Caco-2 (cell line): Measurements from ENCODE around the gene CFAP61. TPM values are rescaled to one million over a fixed set of nuclear protein-coding genes. Genes with fewer than 3 reads are reported as not detected.

Experiments used
- BruUV-seq: library from RNA; stranded (reverse); fragments of 400-500 nt; replicated peaks from 2 replicates; lab custom pipeline; 2021; lab: Mats Ljungman, UMichigan
- CTCF ChIA-PET: fragments of 300-600 bp; sonication (Branson Sonifier 250); formaldehyde crosslinking; loops from one replicate; lab custom pipeline; 2022; ENCODE audit warnings: antibody characterized with exemption; lab: Charles Lee
- POLR2A ChIA-PET: fragments of 300-600 bp; sonication (Branson Sonifier 250); formaldehyde crosslinking; loops from one replicate; lab custom pipeline; 2022; ENCODE audit warnings: antibody characterized with exemption; lab: Charles Lee
- DNase-seq, 2 experiments: peaks; one replicate each; pipeline versions ENCODE4 v3.0.0 to v3.0.0-alpha.2; 2020 to 2022
- H3K27me3 ChIP-seq: replicated peaks from 2 replicates; pipeline ENCODE4 v1.6.0; 2011; ENCODE audit warnings: low read length; ENCODE audit not compliant: control insufficient read depth, insufficient read depth
- H3K36me3 ChIP-seq: 2 replicates; pipeline ENCODE4 v1.5.1; 2011; ENCODE audit warnings: low read length; ENCODE audit not compliant: control insufficient read depth, insufficient read depth
- H3K4me1 ChIP-seq: fragments of 250-450 bp; sonication (Bioruptor Pico); 2 replicates; pipeline ENCODE4 v1.5.1; 2020; ENCODE audit warnings: mild to moderate bottlenecking
- H3K4me3 ChIP-seq: 2 replicates; pipeline ENCODE4 v1.5.1; 2011; ENCODE audit warnings: low read depth, mild to moderate bottlenecking, control low read depth, low read length
- H3K9me3 ChIP-seq: fragments of 250-450 bp; sonication (Bioruptor Pico); 2 replicates; pipeline ENCODE4 v1.5.1; 2020; ENCODE audit warnings: mild to moderate bottlenecking, moderate library complexity
- H3K27ac Mint-ChIP-seq: one replicate; pipeline ENCODE4 v1.8.0; 2022; ENCODE audit warnings: mixed read lengths; ENCODE audit not compliant: unreplicated experiment
- H3K27me3 Mint-ChIP-seq: one replicate; pipeline ENCODE4 v1.8.0; 2022; ENCODE audit warnings: mixed read lengths; ENCODE audit not compliant: insufficient read depth, unreplicated experiment
- H3K36me3 Mint-ChIP-seq: one replicate; pipeline ENCODE4 v1.8.0; 2022; ENCODE audit warnings: mild to moderate bottlenecking, mixed read lengths; ENCODE audit not compliant: insufficient read depth, unreplicated experiment
- H3K4me1 Mint-ChIP-seq: one replicate; pipeline ENCODE4 v1.8.0; 2022; ENCODE audit warnings: low read depth, mixed read lengths; ENCODE audit not compliant: unreplicated experiment
- H3K4me3 Mint-ChIP-seq: one replicate; pipeline ENCODE4 v1.8.0; 2022; ENCODE audit warnings: mild to moderate bottlenecking, moderate library complexity, mixed read lengths; ENCODE audit not compliant: unreplicated experiment
- H3K9me3 Mint-ChIP-seq: one replicate; pipeline ENCODE4 v1.8.0; 2022; ENCODE audit warnings: mixed read lengths; ENCODE audit not compliant: unreplicated experiment
- intact Hi-C: fragments of 100-400 bp; cut with micrococcal nuclease; formaldehyde crosslinking; loops from one replicate; pipeline ENCODE4 v1.10.0; 2022; ENCODE audit not compliant: unreplicated experiment
- total RNA-seq: library from RNA; stranded (reverse); gene quantifications from 2 replicates; pipeline ENCODE4 v1.2.3, GENCODE V29; 2022
- TF ChIP-seq, protein P1 (sequence below), 2 experiments: fragments of 200-600 bp in 1 of 2; IDR thresholded peaks; 1 replicate in 1 of 2; 2 replicates in 1 of 2; pipeline versions ENCODE4 v1.5.1 to v1.8.0; 2011 to 2022; ENCODE audit warnings: antibody characterized with exemption in 1 of 2, control low read depth in 1 of 2, inconsistent platforms in 1 of 2, low read depth in 1 of 2, low read length in 1 of 2, mild to moderate bottlenecking in 1 of 2, moderate library complexity in 1 of 2; ENCODE audit not compliant: insufficient read depth in 1 of 2, severe bottlenecking in 1 of 2, unreplicated experiment in 1 of 2

Gene CFAP61
- total RNA-seq, 1 experiment from 2014 or later, result not detected

DNA sequence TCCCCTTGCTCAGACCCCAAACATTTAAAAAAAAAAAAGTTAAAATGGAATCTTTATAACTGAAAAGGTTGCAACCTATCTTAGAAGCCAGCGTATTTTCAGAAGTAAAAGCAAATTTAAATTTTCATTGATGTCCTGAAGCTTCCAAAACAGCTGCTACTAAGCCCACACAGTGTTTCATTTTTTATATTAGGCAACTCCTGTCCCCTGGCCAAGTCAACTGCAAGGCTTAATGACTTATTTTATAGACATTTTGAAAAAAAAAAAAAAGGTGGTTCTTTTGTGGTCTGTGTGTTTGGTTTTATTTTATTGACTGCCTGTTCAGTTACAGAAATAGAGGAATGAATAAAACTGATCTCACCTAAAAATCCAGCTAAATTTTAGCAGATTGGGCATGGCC, 13.0 kb downstream of the CFAP61 start:
- H3K4me1 Mint-ChIP-seq, result no peaks in the 10 kb centered on the region
- H3K36me3 Mint-ChIP-seq, result no peaks in the 10 kb centered on the region
- Histone ChIP-seq H3K4me3 (no peak overlapping the region), H3K9me3 (no peaks in the 10 kb centered on the region; the same call in 1 of the 2 replicates), H3K27me3 (no peaks in the 10 kb centered on the region), H3K4me1 (no peaks in the 10 kb centered on the region), H3K36me3 (no peaks in the 10 kb centered on the region)
- H3K27ac Mint-ChIP-seq, result no peak overlapping the region
- no peak for DNase-seq
- H3K9me3 Mint-ChIP-seq, result no peaks in the 10 kb centered on the region
- ChIA-PET CTCF (no interaction called here), POLR2A (no interaction called here)
- TF ChIP-seq, protein P1, sequence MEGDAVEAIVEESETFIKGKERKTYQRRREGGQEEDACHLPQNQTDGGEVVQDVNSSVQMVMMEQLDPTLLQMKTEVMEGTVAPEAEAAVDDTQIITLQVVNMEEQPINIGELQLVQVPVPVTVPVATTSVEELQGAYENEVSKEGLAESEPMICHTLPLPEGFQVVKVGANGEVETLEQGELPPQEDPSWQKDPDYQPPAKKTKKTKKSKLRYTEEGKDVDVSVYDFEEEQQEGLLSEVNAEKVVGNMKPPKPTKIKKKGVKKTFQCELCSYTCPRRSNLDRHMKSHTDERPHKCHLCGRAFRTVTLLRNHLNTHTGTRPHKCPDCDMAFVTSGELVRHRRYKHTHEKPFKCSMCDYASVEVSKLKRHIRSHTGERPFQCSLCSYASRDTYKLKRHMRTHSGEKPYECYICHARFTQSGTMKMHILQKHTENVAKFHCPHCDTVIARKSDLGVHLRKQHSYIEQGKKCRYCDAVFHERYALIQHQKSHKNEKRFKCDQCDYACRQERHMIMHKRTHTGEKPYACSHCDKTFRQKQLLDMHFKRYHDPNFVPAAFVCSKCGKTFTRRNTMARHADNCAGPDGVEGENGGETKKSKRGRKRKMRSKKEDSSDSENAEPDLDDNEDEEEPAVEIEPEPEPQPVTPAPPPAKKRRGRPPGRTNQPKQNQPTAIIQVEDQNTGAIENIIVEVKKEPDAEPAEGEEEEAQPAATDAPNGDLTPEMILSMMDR (IDR thresholded peaks at IDR 0.05; ENCODE audit: insufficient read depth in 1 of 2, low read depth in 1 of 2, low read length in 1 of 2, severe bottlenecking in 1 of 2, unreplicated experiment in 1 of 2), result no peak
- no TSS peak for BruUV-seq
- intact Hi-C loops, result no loop called here
- H3K4me3 Mint-ChIP-seq, result no peak overlapping the region
- peaks cover 8% of the 10 kb centered on the region for H3K27me3 Mint-ChIP-seq

DNA sequence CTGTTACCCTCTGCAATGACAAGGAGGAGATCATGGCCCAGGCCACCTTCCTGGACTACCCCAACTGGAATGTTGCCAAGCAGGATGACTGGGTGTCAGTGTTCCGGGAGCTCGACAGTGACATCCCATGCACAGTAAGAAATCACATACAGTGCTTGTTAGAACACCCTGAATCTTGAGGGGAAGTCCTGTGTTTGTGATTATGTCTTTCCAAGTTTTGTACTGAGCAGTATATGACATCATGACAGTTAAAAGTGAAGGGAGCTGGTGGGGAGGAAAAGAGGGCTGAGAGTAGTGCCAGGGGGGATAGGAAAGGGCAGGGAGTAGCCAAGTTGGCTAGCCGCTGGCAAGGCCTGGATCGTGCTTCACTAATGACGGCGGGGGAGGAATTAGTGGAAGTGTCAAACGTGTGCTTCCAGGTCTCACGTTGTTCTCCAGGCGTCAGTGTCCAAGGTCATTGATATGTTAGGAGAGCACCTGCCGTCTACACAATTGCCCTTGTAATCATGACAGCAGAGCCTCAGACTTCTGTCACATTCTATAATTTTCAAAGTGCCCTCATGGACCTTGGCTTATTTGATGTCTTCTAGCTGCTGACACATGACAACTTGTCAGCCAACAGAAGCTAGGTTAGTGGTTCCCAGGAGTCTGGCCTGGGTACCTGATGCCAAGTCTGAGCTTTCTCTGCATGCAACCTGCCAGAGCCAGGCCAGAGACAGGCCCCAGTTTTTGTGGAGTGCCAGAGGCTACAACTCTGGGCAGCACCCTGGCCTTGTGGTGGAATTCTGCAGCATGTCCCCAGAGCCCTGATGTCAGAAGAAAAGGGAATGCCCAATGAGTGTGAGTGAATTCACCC, 18.8 kb downstream of the CFAP61 start:
- peaks cover 35% of the 10 kb centered on the region for H3K4me1 ChIP-seq
- POLR2A ChIA-PET, result no interaction called here
- H3K9me3 ChIP-seq, result no peaks in the 10 kb centered on the region
- H3K36me3 Mint-ChIP-seq, result no peaks in the 10 kb centered on the region
- DNase-seq, result peak; percentile 43 to 50
- TF ChIP-seq, protein P1 (IDR thresholded peaks at IDR 0.05; ENCODE audit: insufficient read depth in 1 of 2, low read depth in 1 of 2, low read length in 1 of 2, severe bottlenecking in 1 of 2, unreplicated experiment in 1 of 2), result no peak
- H3K4me3 ChIP-seq, result no peak overlapping the region
- H3K36me3 ChIP-seq, result no peaks in the 10 kb centered on the region
- H3K27ac Mint-ChIP-seq, result peak overlapping the region; percentile 7
- CTCF ChIA-PET, result interaction anchor here (1.0 to 1.2 kb wide), 2 partner anchors 13 to 19 kb away, joined by 4 read pairs; partner anchors contain the start of genes CFAP61 and CRNKL1
- intact Hi-C loops, result no loop called here
- peaks cover 14% of the 10 kb centered on the region for H3K4me1 Mint-ChIP-seq
- BruUV-seq, result no TSS peak
- H3K9me3 Mint-ChIP-seq, result no peaks in the 10 kb centered on the region
- no peaks in the 10 kb centered on the region for H3K27me3 ChIP-seq
- H3K27me3 Mint-ChIP-seq, result no peaks in the 10 kb centered on the region
- H3K4me3 Mint-ChIP-seq, result no peak overlapping the region

DNA sequence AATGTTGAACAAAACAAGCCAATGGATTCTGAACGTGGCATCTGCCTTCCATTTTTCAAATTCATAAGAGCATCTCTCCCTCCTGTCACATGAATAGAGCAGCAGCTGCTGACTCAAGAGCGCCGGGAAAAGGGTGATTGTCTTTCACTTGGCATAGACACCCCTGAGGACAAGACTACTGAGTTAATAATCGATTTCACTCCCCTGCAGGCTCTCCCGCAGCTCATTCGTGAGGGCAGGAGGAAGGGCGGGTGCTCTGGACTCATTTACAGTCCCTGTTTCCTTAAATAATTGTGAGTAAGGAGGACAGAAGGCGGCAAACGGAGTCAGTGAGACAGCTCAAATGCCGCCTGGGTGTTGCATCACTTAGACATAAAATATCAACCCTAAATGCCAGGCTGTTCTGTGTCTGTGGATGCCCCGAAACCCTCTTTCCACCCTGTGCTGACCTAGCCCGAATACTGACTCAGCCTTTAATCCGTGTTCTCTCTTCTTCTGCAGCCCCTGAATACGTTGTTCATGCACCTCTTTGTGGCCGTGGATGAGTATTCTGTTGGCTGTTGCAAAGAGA, 21.6 kb downstream of the CFAP61 start:
- H3K36me3 ChIP-seq, result no peaks in the 10 kb centered on the region
- no peaks in the 10 kb centered on the region for H3K36me3 Mint-ChIP-seq
- H3K4me1 Mint-ChIP-seq, result peaks cover 22% of the 10 kb centered on the region
- no TSS peak for BruUV-seq
- TF ChIP-seq, protein P1 (IDR thresholded peaks at IDR 0.05; ENCODE audit: insufficient read depth in 1 of 2, low read depth in 1 of 2, low read length in 1 of 2, severe bottlenecking in 1 of 2, unreplicated experiment in 1 of 2), result no peak
- H3K4me1 ChIP-seq, result peaks cover 39% of the 10 kb centered on the region
- H3K4me3 Mint-ChIP-seq, result peak overlapping the region; percentile 58
- peaks cover 17% of the 10 kb centered on the region for H3K9me3 Mint-ChIP-seq
- H3K27me3 ChIP-seq, result no peaks in the 10 kb centered on the region
- POLR2A ChIA-PET, result no interaction called here
- CTCF ChIA-PET, result interaction anchor here (0.6 kb wide), 1 partner anchor 1051 kb away, joined by 5 read pairs; no protein-coding TSS in a partner anchor
- H3K4me3 ChIP-seq, result no peak overlapping the region
- intact Hi-C loops, result no loop called here
- H3K9me3 ChIP-seq, result no peaks in the 10 kb centered on the region
- H3K27me3 Mint-ChIP-seq, result no peaks in the 10 kb centered on the region
- no peak overlapping the region for H3K27ac Mint-ChIP-seq
- DNase-seq, result no peak
